Endothelial cell of umbilical vein (primary cell): ENCODE data around the gene ACADS. TPM values are rescaled to one million over a fixed set of nuclear protein-coding genes. Genes with fewer than 3 reads are reported as not detected.

Experiments used
- BruUV-seq: library from RNA; stranded (reverse); fragments of 400-500 nt; replicated peaks from 2 replicates; lab custom pipeline; 2021; lab: Mats Ljungman, UMichigan
- CTCF ChIA-PET: fragments of 300-600, 350-600 bp; sonication (Branson Sonifier 250); formaldehyde crosslinking; loops from one replicate; lab custom pipeline; 2021; ENCODE audit warnings: antibody characterized with exemption, inconsistent platforms; lab: Charles Lee
- POLR2A ChIA-PET: fragments of 300-600, 350-600 bp; sonication (Branson Sonifier 250); formaldehyde crosslinking; loops from one replicate; lab custom pipeline; 2021; ENCODE audit warnings: antibody characterized with exemption, inconsistent platforms; lab: Charles Lee
- DNase-seq: peaks from one replicate; pipeline ENCODE4 v3.0.0-alpha.2; 2011; ENCODE audit warnings: low read depth, low spot score
- FAIRE-seq: peaks from 2 replicates; lab custom pipeline; 2011; peaks lifted over from hg19 to GRCh38; lab: Jason Lieb, UNC
- H2AFZ ChIP-seq: 2 replicates; pipeline ENCODE4 v1.6.0; 2012; ENCODE audit warnings: low read depth, low read length, control low read depth, inconsistent platforms
- H3K27ac ChIP-seq: 2 replicates; pipeline ENCODE4 v1.5.1; 2011; ENCODE audit warnings: low read depth, mild to moderate bottlenecking, control low read depth, low read length, moderate library complexity; ENCODE audit not compliant: insufficient read depth
- H3K27me3 ChIP-seq, 2 experiments: 2 replicates each; pipeline versions ENCODE4 v1.6.0 to v1.6.1; 2011; ENCODE audit warnings: low read length in 2 of 2, mixed read lengths in 1 of 2; ENCODE audit not compliant: control insufficient read depth in 2 of 2, insufficient read depth in 2 of 2
- H3K36me3 ChIP-seq, 2 experiments: 2 replicates in 1 of 2; 3 replicates in 1 of 2; pipeline ENCODE4 v1.5.1; 2011; ENCODE audit warnings: low read length in 2 of 2, mild to moderate bottlenecking in 1 of 2, moderate library complexity in 1 of 2; ENCODE audit not compliant: control insufficient read depth in 2 of 2, insufficient read depth in 2 of 2; ENCODE audit errors: extremely low read depth in 1 of 2
- H3K4me1 ChIP-seq: 3 replicates; pipeline ENCODE4 v1.5.1; 2011; ENCODE audit warnings: mild to moderate bottlenecking, low read length; ENCODE audit not compliant: control insufficient read depth, insufficient read depth; ENCODE audit errors: extremely low read depth
- H3K4me2 ChIP-seq: 2 replicates; pipeline ENCODE4 v1.6.1; 2011; ENCODE audit warnings: low read length, control low read depth, mixed read lengths; ENCODE audit not compliant: insufficient read depth
- H3K4me3 ChIP-seq, 3 experiments: fragments of 200-600 bp in 1 of 3; sonication (generic), shearing (Covaris generic) in 1 of 3; replicated peaks in 1 of 3; 2 replicates each; pipeline ENCODE4 v1.5.1; 2011 to 2016; ENCODE audit warnings: control low read depth in 3 of 3, low read length in 3 of 3, mild to moderate bottlenecking in 2 of 3, inconsistent platforms in 1 of 3, low read depth in 1 of 3, moderate library complexity in 1 of 3; ENCODE audit not compliant: insufficient read depth in 1 of 3
- H3K79me2 ChIP-seq: 2 replicates; pipeline ENCODE4 v1.6.0; 2012; ENCODE audit warnings: low read length, inconsistent platforms; ENCODE audit not compliant: control insufficient read depth, insufficient read depth
- H3K9ac ChIP-seq: replicated peaks from 2 replicates; pipeline ENCODE3; 2011; ENCODE audit warnings: low read length, control low read depth; ENCODE audit not compliant: insufficient read depth; ENCODE audit errors: extremely low read depth
- H3K9me1 ChIP-seq: replicated peaks from 3 replicates; pipeline ENCODE4 v1.6.0; 2011; ENCODE audit warnings: mild to moderate bottlenecking, low read length; ENCODE audit not compliant: control insufficient read depth, insufficient read depth; ENCODE audit errors: extremely low read depth
- H3K9me3 ChIP-seq: replicated peaks from 2 replicates; pipeline ENCODE4 v1.5.1; 2012; ENCODE audit warnings: low read length, inconsistent platforms; ENCODE audit not compliant: control insufficient read depth, insufficient read depth
- H4K20me1 ChIP-seq: replicated peaks from 2 replicates; pipeline ENCODE3; 2011; ENCODE audit warnings: mild to moderate bottlenecking, low read length; ENCODE audit not compliant: control insufficient read depth, insufficient read depth; ENCODE audit errors: extremely low read depth
- CTCF ChIP-seq, 2 donors: IDR thresholded peaks; 1 replicate in 1 of 2; 2 replicates in 1 of 2; pipeline ENCODE4 v1.5.1; 2011; ENCODE audit warnings: low read length in 2 of 2, mild to moderate bottlenecking in 2 of 2, moderate library complexity in 2 of 2, control low read depth in 1 of 2, inconsistent platforms in 1 of 2, low read depth in 1 of 2; ENCODE audit not compliant: insufficient read depth in 1 of 2; ENCODE audit errors: extremely low read depth in 1 of 2
- EZH2 ChIP-seq: IDR thresholded peaks from 2 replicates; pipeline ENCODE4 v1.6.1; 2012; ENCODE audit warnings: borderline replicate concordance, low read depth, mild to moderate bottlenecking, moderate library complexity, low read length, inconsistent platforms; ENCODE audit not compliant: severe bottlenecking
- FOS ChIP-seq: IDR thresholded peaks from 2 replicates; pipeline ENCODE4 v1.6.1; 2011; ENCODE audit warnings: mild to moderate bottlenecking, low read length, moderate library complexity, borderline replicate concordance; ENCODE audit not compliant: insufficient read depth
- GATA2 ChIP-seq: IDR thresholded peaks from 2 replicates; pipeline ENCODE4 v1.7.0; 2011; ENCODE audit warnings: low read depth, mild to moderate bottlenecking, moderate library complexity, mixed read lengths, low read length; ENCODE audit not compliant: insufficient read length, insufficient read depth
- JUN ChIP-seq: IDR thresholded peaks from 2 replicates; pipeline ENCODE4 v1.6.1; 2011; ENCODE audit warnings: borderline replicate concordance, low read depth; ENCODE audit not compliant: insufficient read length, insufficient read depth
- MYC ChIP-seq: IDR thresholded peaks from one replicate; pipeline ENCODE4 v1.6.1; 2011; ENCODE audit warnings: mild to moderate bottlenecking, low read depth, low read length
- POLR2A ChIP-seq: IDR thresholded peaks from 2 replicates; pipeline ENCODE4 v1.6.1; 2012; ENCODE audit warnings: low read depth, mild to moderate bottlenecking, control low read depth, low read length
- POLR2AphosphoS5 ChIP-seq: IDR thresholded peaks from 2 replicates; pipeline ENCODE4 v1.6.1; 2012; ENCODE audit warnings: low read depth, mild to moderate bottlenecking, control low read depth, low read length, moderate library complexity; ENCODE audit not compliant: insufficient read depth
- dilution Hi-C: fragments of 300-500 bp; cut with MboI; formaldehyde crosslinking; loops from one replicate; pipeline ENCODE4 v1.15.0; 2019; ENCODE audit warnings: low sequenced_read_pairs; ENCODE audit not compliant: extremely low pct_ligation_motif_present
- intact Hi-C: fragments of 100-400 bp; cut with micrococcal nuclease; formaldehyde crosslinking; loops from one replicate; pipeline ENCODE4 v1.10.0; 2022
- polyA plus RNA-seq, 4 experiments: library from polyadenylated mRNA; depleted of rRNA in 3 of 4; stranded (reverse) in 3 of 4; unstranded in 1 of 4; fragments of >200 nt; gene quantifications; 2 replicates each; pipeline versions ENCODE4 v1.2.1 to v1.2.3, GENCODE V29; 2011 to 2012; ENCODE audit warnings: missing spikeins in 1 of 4
- total RNA-seq: library from RNA; stranded (reverse); gene quantifications from 2 replicates; pipeline ENCODE4 v1.2.3, GENCODE V29; 2021
- TF ChIP-seq, protein P1 (sequence below): IDR thresholded peaks from 2 replicates; pipeline ENCODE4 v1.6.1; 2011; ENCODE audit not compliant: insufficient read depth, insufficient read length

Gene ACADS
- total and polyA plus RNA-seq, 2 donors (not counting 3 experiments of a cell fraction or from before 2014, with no cell fraction given) = 8.2 to 8.9 TPM

GRCh38 chr12:120736404-120737331 is 11.0 kb downstream of the ACADS start:
- no peak overlapping the region for H3K4me3 ChIP-seq
- no peak overlapping the region for H2AFZ ChIP-seq
- TF ChIP-seq POLR2AphosphoS5 (no peak), EZH2 (no peak), JUN (no peak), CTCF (IDR thresholded peaks at IDR 0.05; ENCODE audit: extremely low read depth in 1 of 2, insufficient read depth in 1 of 2, low read depth in 1 of 2, low read length in 2 of 2) (no peak), MYC (no peak), POLR2A (no peak), FOS (no peak), GATA2 (no peak)
- TF ChIP-seq, protein P1, sequence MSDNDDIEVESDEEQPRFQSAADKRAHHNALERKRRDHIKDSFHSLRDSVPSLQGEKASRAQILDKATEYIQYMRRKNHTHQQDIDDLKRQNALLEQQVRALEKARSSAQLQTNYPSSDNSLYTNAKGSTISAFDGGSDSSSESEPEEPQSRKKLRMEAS = no peak
- no peak for DNase-seq
- no peak overlapping the region for H3K9ac ChIP-seq
- ChIA-PET CTCF (interaction anchor here (2.3 to 3.0 kb wide), 2 partner anchors 11 to 236 kb away, joined by 6 to 39 read pairs; no protein-coding TSS in a partner anchor), POLR2A (no interaction called here)
- H3K27me3 ChIP-seq = no peaks in the 10 kb centered on the region
- H3K36me3 ChIP-seq = no peaks in the 10 kb centered on the region
- no peaks in the 10 kb centered on the region for H3K4me1 ChIP-seq
- no peaks in the 10 kb centered on the region for H3K9me3 ChIP-seq
- no peaks in the 10 kb centered on the region for H3K9me1 ChIP-seq
- no peak for FAIRE-seq
- BruUV-seq = no TSS peak
- dilution Hi-C loops (no loop called here), intact Hi-C loops (no loop called here)
- no peak overlapping the region for H3K4me2 ChIP-seq
- H3K79me2 ChIP-seq = no peaks in the 10 kb centered on the region
- no peak overlapping the region for H3K27ac ChIP-seq
- H4K20me1 ChIP-seq = no peaks in the 10 kb centered on the region
